Thyroid gland (tissue), 4 donors: ENCODE measurements around the gene GOLGA6A.

Source experiments
- POLR2A ChIP-seq, 2 donors: fragments of 450-650 bp; IDR thresholded peaks; one replicate each; pipeline ENCODE4 v1.6.1; 2017; ENCODE audit warnings: antibody characterized with exemption in 2 of 2, mild to moderate bottlenecking in 2 of 2, moderate library complexity in 1 of 2
- TF ChIP-seq, protein P1 (sequence below), 6 experiments: fragments of 200-600 bp in 3 of 6; fragments of 450-650 bp in 3 of 6; sonication (generic) in 3 of 6; IDR thresholded peaks; one replicate each; pipeline ENCODE4 v1.5.1; 2016 to 2019; ENCODE audit warnings: antibody characterized with exemption in 6 of 6, mild to moderate bottlenecking in 2 of 6, inconsistent platforms in 1 of 6, moderate library complexity in 1 of 6

- no peak for TF ChIP-seq POLR2A (IDR thresholded peaks at IDR 0.05)
- TF ChIP-seq, protein P1, sequence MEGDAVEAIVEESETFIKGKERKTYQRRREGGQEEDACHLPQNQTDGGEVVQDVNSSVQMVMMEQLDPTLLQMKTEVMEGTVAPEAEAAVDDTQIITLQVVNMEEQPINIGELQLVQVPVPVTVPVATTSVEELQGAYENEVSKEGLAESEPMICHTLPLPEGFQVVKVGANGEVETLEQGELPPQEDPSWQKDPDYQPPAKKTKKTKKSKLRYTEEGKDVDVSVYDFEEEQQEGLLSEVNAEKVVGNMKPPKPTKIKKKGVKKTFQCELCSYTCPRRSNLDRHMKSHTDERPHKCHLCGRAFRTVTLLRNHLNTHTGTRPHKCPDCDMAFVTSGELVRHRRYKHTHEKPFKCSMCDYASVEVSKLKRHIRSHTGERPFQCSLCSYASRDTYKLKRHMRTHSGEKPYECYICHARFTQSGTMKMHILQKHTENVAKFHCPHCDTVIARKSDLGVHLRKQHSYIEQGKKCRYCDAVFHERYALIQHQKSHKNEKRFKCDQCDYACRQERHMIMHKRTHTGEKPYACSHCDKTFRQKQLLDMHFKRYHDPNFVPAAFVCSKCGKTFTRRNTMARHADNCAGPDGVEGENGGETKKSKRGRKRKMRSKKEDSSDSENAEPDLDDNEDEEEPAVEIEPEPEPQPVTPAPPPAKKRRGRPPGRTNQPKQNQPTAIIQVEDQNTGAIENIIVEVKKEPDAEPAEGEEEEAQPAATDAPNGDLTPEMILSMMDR (IDR thresholded peaks at IDR 0.05), result no peak
These were observed 26.5 kb downstream of the GOLGA6A start for GRCh38 chr15:74055804-74056203.
